AG04450 (cell line): Measurements from ENCODE around the gene TLE3. TPM values are rescaled to one million over a fixed set of nuclear protein-coding genes. Genes with fewer than 3 reads are reported as not detected.

ENCODE experiments used
- CTCF ChIA-PET: fragments of 300-600, 350-600 bp; formaldehyde crosslinking; extraction: SDS; loops from one replicate; lab custom pipeline; 2022; ENCODE audit warnings: antibody characterized with exemption, inconsistent platforms; lab: Charles Lee
- POLR2A ChIA-PET: fragments of 350-600 bp; formaldehyde crosslinking; extraction: SDS; loops from one replicate; lab custom pipeline; 2021; ENCODE audit warnings: antibody characterized with exemption, inconsistent platforms; lab: Yijun Ruan, JAX
- DNase-seq: peaks from one replicate; pipeline ENCODE4 v3.0.0-alpha.2; 2011; ENCODE audit warnings: low read depth, low spot score
- H3K27ac ChIP-seq: one replicate; pipeline ENCODE4 v1.5.1; 2012; ENCODE audit warnings: low read depth, low read length, control low read depth
- H3K27me3 ChIP-seq: one replicate; pipeline ENCODE4 v1.6.0; 2012; ENCODE audit warnings: low read length; ENCODE audit not compliant: control insufficient read depth, insufficient read depth
- H3K4me3 ChIP-seq: 2 replicates; pipeline ENCODE4 v1.5.1; 2011; ENCODE audit warnings: mild to moderate bottlenecking, low read depth, low read length, control low read depth
- H3K9me3 ChIP-seq: 2 replicates; pipeline ENCODE4 v1.5.1; 2012; ENCODE audit warnings: low read length; ENCODE audit not compliant: control insufficient read depth, insufficient read depth
- CTCF ChIP-seq: IDR thresholded peaks from 2 replicates; pipeline ENCODE4 v1.5.1; 2011; ENCODE audit warnings: low read depth, low read length, control low read depth, inconsistent platforms
- polyA plus RNA-seq: library from polyadenylated mRNA; depleted of rRNA; stranded (reverse); fragments of >200 nt; gene quantifications from 2 replicates; pipeline ENCODE4 v1.2.3, GENCODE V29; 2011

Gene TLE3
- polyA plus RNA-seq, 1 experiment, result 7.5 TPM

GRCh38 chr15:70093481-70094319, 4.0 kb downstream of the TLE3 start:
- peak overlapping the region; percentile 13 for H3K4me3 ChIP-seq
- no peak for DNase-seq
- no peak overlapping the region for H3K27ac ChIP-seq
- no peaks in the 10 kb centered on the region; the same call in 1 of the 2 replicates for H3K9me3 ChIP-seq
- H3K27me3 ChIP-seq, result no peaks in the 10 kb centered on the region
- no peak for TF ChIP-seq CTCF
- ChIA-PET POLR2A (interaction anchor here (0.7 to 2.2 kb wide), 3 partner anchors 28 to 60 kb away, joined by 3 to 6 read pairs (median 3); no protein-coding TSS in a partner anchor), CTCF (interaction anchor here (0.5 to 1.9 kb wide), 5 partner anchors 27 to 776 kb away, joined by 3 to 7 read pairs (median 4); no protein-coding TSS in a partner anchor)

DNA sequence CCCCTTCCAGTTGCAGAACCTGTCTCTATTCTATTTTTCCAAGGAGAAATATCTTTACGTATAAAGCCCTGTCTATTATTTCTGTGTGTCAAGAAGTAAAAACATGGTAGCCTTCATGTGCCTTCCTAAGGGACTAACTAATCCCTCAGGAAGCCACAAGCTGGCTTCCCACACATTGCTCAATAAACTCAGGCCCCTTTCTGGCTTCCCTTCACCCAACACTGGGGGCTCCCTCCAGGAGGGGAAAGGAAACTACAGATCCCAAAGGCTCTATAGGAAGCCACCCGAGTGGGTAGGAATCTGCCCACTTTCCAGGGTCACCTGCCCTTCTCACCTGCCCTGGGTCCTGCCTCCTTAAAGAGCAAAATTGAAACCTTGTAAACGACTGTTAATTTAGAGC, 4.6 kb downstream of the TLE3 start:
- Histone ChIP-seq H3K27ac (peak overlapping the region; percentile 48), H3K9me3 (no peaks in the 10 kb centered on the region; the same call in 1 of the 2 replicates), H3K4me3 (peak overlapping the region; percentile 22), H3K27me3 (no peaks in the 10 kb centered on the region)
- DNase-seq, result no peak
- no peak for TF ChIP-seq CTCF
- ChIA-PET POLR2A (interaction anchor here (0.7 to 2.2 kb wide), 2 partner anchors 28 to 45 kb away, joined by 3 to 6 read pairs; no protein-coding TSS in a partner anchor), CTCF (interaction anchor here (0.8 to 2.1 kb wide), 3 partner anchors 375 to 616 kb away, joined by 3 to 11 read pairs (median 7); no protein-coding TSS in a partner anchor)

GRCh38 chr15:70092464-70093027, 5.2 kb downstream of the TLE3 start:
- no peaks in the 10 kb centered on the region; the same call in 1 of the 2 replicates for H3K9me3 ChIP-seq
- ChIA-PET CTCF (interaction anchor here (1.4 to 2.1 kb wide), 2 partner anchors 395 to 606 kb away, joined by 3 to 11 read pairs; no protein-coding TSS in a partner anchor), POLR2A (interaction anchor here (0.7 kb wide), 1 partner anchor 46 kb away, joined by 3 read pairs; no protein-coding TSS in a partner anchor)
- H3K4me3 ChIP-seq, result peak overlapping the region; percentile 39
- TF ChIP-seq CTCF, result no peak
- H3K27ac ChIP-seq, result peak overlapping the region; percentile 61
- DNase-seq, result peak; percentile 69
- no peaks in the 10 kb centered on the region for H3K27me3 ChIP-seq

DNA sequence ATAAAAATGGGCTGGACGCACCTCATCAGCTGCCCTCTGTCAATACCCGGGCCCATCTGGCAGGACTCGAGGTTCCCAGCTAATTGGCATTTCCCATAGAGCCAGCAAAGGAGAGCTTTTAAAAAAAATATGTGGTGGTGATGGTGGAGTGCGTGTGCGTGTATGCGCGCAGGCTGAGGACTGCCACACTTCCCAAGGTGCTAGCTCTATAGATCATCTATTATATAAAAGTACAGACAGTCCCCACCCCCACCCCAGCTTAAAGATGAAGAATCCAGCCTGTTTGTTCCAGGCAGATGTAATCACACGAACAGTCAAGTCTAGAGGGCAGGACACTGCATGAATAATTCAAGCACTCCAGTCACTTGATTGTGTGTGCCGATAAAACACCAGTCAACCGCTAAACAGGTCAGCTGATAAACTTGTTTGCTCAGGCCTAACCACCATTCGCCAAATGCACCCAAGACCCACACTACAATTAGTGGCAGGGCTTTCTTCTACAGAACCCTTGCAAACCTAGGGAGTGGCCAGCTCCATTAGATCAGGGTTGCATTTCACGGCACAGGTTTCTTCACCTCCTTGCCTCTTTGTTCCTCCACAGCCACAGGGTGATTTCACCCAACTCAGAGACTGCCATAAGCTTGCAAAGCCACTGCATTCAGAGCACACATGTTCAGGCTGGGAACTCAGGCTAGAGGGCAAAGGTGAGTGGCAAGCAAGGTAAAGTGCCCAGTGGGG, 5.8 kb downstream of the TLE3 start:
- no peaks in the 10 kb centered on the region for H3K27me3 ChIP-seq
- peak overlapping the region; percentile 39 for H3K4me3 ChIP-seq
- POLR2A ChIA-PET, result no interaction called here
- DNase-seq, result no peak
- no peak for TF ChIP-seq CTCF
- no peaks in the 10 kb centered on the region; the same call in 1 of the 2 replicates for H3K9me3 ChIP-seq
- CTCF ChIA-PET, result interaction anchor here (0.6 to 2.1 kb wide), 3 partner anchors 396 to 605 kb away, joined by 3 to 11 read pairs (median 3); no protein-coding TSS in a partner anchor
- peak overlapping the region; percentile 61 for H3K27ac ChIP-seq
